Measurements from ENCODE around the gene TNS1. TPM values are rescaled to one million over a fixed set of nuclear protein-coding genes. Genes with fewer than 3 reads are reported as not detected.
"Not testable (repeated sequence)": the region's sequence is repeated elsewhere in the genome, so short reads cannot be mapped to it uniquely, and the experiment has no call there.

TNS1 gene
- total RNA-seq, 1 donor from 2014 or later, result 1.6 TPM

- Histone ChIP-seq H3K4me3 (ENCODE audit: low read depth, low read length) (no peak overlapping the region), H3K27me3 (ENCODE audit: control insufficient read depth, insufficient read depth, low read length) (no peaks in the 10 kb centered on the region), H3K36me3 (ENCODE audit: control insufficient read depth, insufficient read depth, low read length) (peaks cover 18% of the 10 kb centered on the region)
- DNase-seq (ENCODE audit: low read depth) (no peak), FAIRE-seq (no peak)
- TF ChIP-seq CTCF (IDR thresholded peaks at IDR 0.05; ENCODE audit: insufficient read depth, low read length, severe bottlenecking), result no peak
These were observed 190.6 kb downstream of the TNS1 start for GRCh38 chr2:217812170-217812569.

- Histone ChIP-seq H3K36me3 (ENCODE audit: control insufficient read depth, insufficient read depth, low read length) (peaks cover 10% of the 10 kb centered on the region), H3K4me3 (ENCODE audit: low read depth, low read length) (no peak overlapping the region), H3K27me3 (ENCODE audit: control insufficient read depth, insufficient read depth, low read length) (no peaks in the 10 kb centered on the region)
- FAIRE-seq, result no peak
- no peak for DNase-seq (ENCODE audit: low read depth)
- no peak for TF ChIP-seq CTCF (IDR thresholded peaks at IDR 0.05; ENCODE audit: insufficient read depth, low read length, severe bottlenecking)
These were observed 192.5 kb downstream of the TNS1 start for GRCh38 chr2:217810260-217810659.

- TF ChIP-seq CTCF (IDR thresholded peaks at IDR 0.05; ENCODE audit: insufficient read depth, low read length, severe bottlenecking), result no peak
- Histone ChIP-seq H3K27me3 (ENCODE audit: control insufficient read depth, insufficient read depth, low read length) (no peaks in the 10 kb centered on the region), H3K4me3 (ENCODE audit: low read depth, low read length) (no peak overlapping the region), H3K36me3 (ENCODE audit: control insufficient read depth, insufficient read depth, low read length) (peaks cover 10% of the 10 kb centered on the region)
- DNase-seq (ENCODE audit: low read depth) (no peak), FAIRE-seq (no peak)
These were observed 193.1 kb downstream of the TNS1 start for GRCh38 chr2:217809736-217810135.

GRCh38 chr2:217808967-217809366 lies 193.8 kb downstream of the TNS1 start:
- DNase-seq (ENCODE audit: low read depth); H3K27me3 ChIP-seq (ENCODE audit: control insufficient read depth, insufficient read depth, low read length); FAIRE-seq; H3K36me3 ChIP-seq (ENCODE audit: control insufficient read depth, insufficient read depth, low read length); H3K4me3 ChIP-seq (ENCODE audit: low read depth, low read length): not testable (repeated sequence)

GRCh38 chr2:217808326-217808725 lies 194.5 kb downstream of the TNS1 start:
- no peaks in the 10 kb centered on the region for H3K27me3 ChIP-seq (ENCODE audit: control insufficient read depth, insufficient read depth, low read length)
- no peak for TF ChIP-seq CTCF (IDR thresholded peaks at IDR 0.05; ENCODE audit: insufficient read depth, low read length, severe bottlenecking)
- DNase-seq (ENCODE audit: low read depth) (no peak), FAIRE-seq (peak; percentile 94)
- no peak overlapping the region for H3K4me3 ChIP-seq (ENCODE audit: low read depth, low read length)
- peaks cover 8% of the 10 kb centered on the region for H3K36me3 ChIP-seq (ENCODE audit: control insufficient read depth, insufficient read depth, low read length)

- no peaks in the 10 kb centered on the region for H3K27me3 ChIP-seq (ENCODE audit: control insufficient read depth, insufficient read depth, low read length)
- H3K36me3 ChIP-seq (ENCODE audit: control insufficient read depth, insufficient read depth, low read length), result peaks cover 6% of the 10 kb centered on the region
- FAIRE-seq (no peak), DNase-seq (ENCODE audit: low read depth) (no peak)
- TF ChIP-seq CTCF (IDR thresholded peaks at IDR 0.05; ENCODE audit: insufficient read depth, low read length, severe bottlenecking), result no peak
- no peak overlapping the region for H3K4me3 ChIP-seq (ENCODE audit: low read depth, low read length)
These were observed 195.0 kb downstream of the TNS1 start for GRCh38 chr2:217807753-217808152.
